ENCODE results near the gene KDM4C.
"Not testable (repeated sequence)": the region's sequence is repeated elsewhere in the genome, so short reads cannot be mapped to it uniquely, and the experiment has no call there.

The KDM4C gene

GRCh38 chr9:6941501-6941900 lies 183.7 kb downstream of the KDM4C start:
- DNase-seq = no peak

DNA sequence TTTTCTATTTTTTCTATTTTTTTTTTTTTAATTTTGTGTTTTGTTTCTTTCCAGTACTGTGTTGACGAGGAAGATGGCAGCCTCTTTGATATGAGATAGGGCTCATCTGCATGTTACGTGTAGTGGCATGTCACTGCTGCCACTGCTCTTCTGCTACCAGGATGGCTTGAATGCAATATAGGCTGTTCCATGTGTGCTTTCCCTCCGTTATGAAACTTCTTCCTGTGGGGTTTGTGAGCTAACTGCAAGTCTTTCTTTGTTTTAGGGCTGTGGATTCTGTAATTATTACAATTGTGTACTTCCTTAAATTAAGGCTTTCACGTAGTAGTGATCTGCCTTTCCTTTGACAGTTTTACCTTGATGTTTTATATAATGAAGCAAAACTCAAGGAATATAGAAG lies 184.6 kb downstream of the KDM4C start:
- DNase-seq = no peak

DNA sequence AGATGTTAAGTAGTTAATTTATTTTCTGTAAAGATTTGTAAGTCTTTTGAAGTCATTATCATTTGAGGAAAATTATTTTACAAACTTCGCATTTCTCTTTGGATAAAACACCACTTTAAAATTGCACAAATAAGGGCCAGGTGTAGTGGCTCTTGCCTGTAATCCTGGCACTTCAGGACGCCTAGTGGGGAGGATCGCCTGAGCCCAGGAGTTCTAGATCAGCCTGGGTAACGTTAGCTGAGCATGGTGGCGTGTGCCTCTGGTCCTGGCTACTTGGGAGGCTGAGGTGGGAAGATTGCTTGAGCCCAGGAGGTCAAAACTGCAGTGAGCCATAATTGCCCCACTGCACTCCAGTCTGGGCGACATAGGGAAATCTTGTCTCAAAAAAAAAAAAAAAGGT lies 185.5 kb downstream of the KDM4C start:
- DNase-seq = no peak

GRCh38 chr9:6944093-6944551 lies 186.3 kb downstream of the KDM4C start:
- DNase-seq = no peak

GRCh38 chr9:6944896-6945295 lies 187.1 kb downstream of the KDM4C start:
- DNase-seq = no peak

- no peak for DNase-seq
These were observed 188.0 kb downstream of the KDM4C start for GRCh38 chr9:6945816-6946215.

DNA sequence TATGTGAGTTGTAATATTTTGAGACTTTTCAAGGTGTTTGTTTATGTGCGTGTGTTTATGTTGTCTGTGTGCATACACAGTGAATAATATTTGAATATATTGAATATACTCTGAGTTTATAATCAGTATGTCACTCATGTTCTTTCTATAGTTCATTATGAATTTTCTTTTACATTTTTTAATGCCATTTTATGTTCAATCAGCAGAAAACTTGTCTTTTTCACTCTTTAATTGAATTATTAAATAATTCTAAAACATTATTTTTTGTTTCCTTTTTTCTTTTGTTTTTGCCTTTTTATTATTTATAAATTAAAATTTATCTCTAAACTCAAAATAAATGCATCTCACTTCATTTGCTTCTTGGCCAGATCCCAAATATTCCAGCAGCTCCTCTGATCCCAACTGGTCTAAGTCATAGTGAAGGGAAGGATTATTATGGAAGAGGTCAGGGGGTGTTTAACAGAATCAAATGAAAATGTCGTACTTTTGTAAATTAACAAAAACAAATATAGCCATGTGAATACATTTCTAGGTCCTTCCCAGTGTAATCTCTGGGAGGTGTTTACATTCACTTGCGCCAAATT lies 188.9 kb downstream of the KDM4C start:
- DNase-seq = no peak

- DNase-seq = not testable (repeated sequence)
These were observed 191.1 kb downstream of the KDM4C start for GRCh38 chr9:6948921-6949320.

GRCh38 chr9:6955251-6955921 lies 197.6 kb downstream of the KDM4C start:
- DNase-seq = no peak

DNA sequence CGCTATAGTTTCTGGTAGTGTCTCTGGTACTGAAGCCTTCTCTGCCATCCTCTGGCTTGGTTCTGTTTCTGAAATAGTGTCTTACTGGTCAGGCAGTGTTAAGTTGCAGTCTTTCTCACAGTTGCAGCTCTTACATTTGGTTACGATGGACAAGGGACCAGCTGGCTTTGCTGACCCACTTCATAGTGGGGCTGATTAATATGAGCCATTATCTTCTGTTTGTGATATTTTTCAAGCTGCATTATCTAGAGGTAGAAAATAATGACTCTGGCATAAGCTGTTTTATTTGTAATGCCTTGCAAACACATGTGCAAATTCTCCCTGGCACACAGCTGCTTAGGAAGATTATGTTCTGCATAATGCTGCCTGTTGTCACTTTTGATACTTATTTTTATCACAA lies 199.1 kb downstream of the KDM4C start:
- DNase-seq = no peak

DNA sequence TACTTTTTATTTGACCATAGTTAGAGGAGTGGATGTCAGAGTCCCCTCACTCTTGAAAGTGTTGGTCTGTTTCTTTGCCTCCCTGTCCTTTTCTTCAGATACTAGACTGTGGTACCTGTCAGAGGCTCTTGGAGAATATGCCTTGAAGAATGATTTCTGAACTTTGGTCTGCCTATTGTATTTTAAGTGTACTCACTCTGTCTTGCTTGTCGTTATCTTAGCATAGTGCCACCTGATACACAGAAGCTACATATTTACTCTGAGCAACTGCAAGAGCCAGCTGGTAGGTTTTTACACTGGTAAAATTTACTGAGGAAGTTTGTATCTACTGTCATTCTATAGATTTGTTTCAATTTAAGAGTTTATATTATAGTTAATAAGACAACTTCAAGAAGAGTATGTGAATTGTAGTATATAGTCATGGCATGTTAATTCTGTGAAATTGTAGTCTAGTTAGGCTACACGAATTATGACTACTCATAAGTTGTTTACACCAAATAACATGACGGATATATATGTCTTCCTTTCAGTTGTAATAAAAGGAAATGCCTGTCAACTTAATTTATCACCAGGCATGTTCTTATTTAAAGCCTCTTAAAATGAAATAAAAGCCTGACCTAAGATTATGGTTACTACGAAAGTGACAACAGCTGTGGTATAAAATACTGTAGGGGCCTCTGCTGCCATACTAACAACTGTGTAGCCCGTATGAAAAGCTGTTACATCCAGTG lies 201.7 kb downstream of the KDM4C start:
- no peak for DNase-seq

GRCh38 chr9:6960777-6961176 lies 203.0 kb downstream of the KDM4C start:
- DNase-seq = no peak

- no peak for DNase-seq
These were observed 204.2 kb downstream of the KDM4C start for GRCh38 chr9:6961845-6962522.

DNA sequence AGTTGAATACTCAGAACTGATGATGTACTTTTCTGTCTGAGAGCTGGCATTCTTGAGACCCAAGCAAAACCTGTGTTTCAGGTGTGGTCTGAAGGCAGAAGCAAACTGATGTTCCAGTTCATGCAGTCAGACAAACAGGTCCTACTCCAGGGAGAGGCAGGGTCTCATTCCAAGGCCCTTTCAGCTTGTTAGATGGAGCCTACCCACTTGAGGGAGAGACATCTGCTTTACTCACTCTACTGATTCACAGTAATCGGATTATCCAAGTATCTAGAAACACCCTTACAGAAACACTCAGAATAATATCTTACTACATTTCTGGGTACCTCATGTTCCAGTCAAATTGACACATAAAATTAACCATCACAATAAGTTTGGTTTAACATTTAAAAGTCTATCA lies 207.8 kb downstream of the KDM4C start:
- no peak for DNase-seq

GRCh38 chr9:6968271-6968670 lies 210.5 kb downstream of the KDM4C start:
- DNase-seq = no peak

GRCh38 chr9:6969805-6970204 lies 212.0 kb downstream of the KDM4C start:
- no peak for DNase-seq

DNA sequence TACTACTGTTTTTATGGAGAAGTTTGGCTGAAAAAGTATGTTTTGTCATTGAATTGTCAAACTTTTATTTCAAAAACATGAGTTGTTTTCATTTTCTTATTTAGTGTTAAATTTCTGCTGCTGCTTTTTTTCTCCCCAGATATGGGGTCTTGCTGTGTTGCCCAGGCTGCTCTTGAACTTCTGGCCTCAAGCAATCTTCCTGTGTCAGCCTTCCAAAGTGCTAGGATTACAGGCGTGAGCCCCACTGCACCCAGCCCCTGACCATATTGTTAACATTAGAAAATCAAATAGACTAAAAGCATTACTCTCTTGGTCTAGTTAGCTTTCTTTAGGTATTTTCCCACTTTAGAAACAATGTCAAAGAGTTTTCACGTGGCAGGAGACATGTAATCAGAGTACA lies 215.3 kb downstream of the KDM4C start:
- no peak for DNase-seq

- DNase-seq = no peak
These were observed 216.0 kb downstream of the KDM4C start for GRCh38 chr9:6973762-6974161.

DNA sequence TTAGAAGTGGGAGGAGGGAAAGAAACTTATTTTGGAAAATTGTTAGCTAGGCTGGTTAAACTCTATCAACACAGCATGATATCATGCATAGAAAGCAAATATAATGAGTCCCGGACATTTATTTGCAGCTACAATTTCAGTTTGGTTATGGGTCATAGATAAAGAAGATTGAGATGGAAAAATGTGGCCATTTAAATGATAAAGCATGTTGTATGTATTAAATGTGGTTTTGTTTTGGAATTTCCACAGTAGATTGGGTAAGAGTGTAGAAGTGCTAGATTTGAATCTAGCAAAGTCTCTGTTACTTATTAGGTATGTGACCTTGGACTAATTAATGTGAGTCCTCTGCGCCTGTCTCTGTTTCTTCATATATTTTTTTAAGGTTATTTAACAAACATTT lies 217.4 kb downstream of the KDM4C start:
- DNase-seq = no peak

DNA sequence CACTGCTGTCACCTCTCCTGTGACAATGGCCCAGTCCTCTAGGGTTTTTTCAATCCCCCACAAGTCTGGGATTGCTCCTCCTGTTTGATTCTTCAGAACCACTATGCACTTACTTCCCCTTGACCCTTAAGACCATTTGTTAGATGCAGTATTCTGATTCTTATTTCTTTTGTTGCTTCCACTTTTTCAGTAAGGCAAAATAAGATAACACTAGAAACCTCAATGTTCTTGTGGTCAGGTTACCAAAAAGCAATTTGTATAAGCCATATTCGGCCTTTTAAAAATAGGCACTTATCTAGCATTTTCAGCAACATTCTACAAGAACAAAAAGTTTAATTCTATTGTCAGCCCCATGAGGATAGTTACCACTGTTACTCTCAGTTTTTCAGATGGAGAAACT lies 220.0 kb downstream of the KDM4C start:
- DNase-seq = no peak

DNA sequence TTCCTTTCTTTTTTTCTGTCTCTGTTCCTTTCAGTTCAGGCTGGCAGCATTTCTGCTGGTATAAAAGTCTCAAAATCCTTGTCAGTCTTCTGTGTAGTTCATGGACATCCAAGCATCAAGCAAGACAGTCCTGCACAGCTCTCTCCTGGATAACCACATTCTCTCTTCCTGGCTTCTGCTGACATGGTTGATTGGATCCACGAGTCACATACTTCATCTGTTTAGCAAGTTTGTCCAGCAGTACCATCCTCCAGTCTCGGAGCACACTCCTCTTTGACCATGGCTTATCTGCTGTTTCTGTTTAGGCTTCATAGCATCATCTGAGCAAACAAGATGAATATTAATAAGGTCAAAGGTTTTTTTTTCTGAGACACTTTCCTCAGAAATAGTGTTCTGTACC lies 220.8 kb downstream of the KDM4C start:
- no peak for DNase-seq

GRCh38 chr9:6984941-6985578 lies 227.3 kb downstream of the KDM4C start:
- no peak for DNase-seq

DNA sequence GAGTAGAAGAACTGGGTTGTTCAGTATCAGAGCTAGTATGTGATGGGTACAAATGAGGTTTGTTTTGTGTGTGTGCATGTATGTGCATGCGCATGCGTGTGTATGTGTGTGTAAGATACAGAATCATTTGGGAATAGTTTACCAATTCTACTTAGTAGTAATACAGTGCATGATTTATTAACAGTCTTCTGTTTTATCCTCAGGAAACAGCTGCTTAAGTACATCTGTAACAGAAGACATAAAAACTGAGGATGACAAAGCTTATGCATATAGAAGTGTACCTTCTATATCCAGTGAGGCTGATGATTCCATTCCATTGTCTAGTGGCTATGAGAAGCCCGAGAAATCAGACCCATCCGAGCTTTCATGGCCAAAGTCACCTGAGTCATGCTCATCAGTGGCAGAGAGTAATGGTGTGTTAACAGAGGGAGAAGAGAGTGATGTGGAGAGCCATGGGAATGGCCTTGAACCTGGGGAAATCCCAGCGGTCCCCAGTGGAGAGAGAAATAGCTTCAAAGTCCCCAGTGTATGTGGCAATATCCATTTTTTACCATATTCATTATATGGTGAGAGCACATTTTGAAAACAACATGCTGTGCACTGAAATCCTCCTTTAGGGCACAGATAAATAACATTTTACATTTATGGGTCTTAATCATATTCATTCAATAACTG lies 228.5 kb downstream of the KDM4C start:
- DNase-seq = no peak

All from SHP77 treated with DMSO at 0.1 percent for 48 hours (cell line).